ENCODE results near the gene UTP15.
A peak's percentile ranks its signal among the peaks of the same experiment; 100 is the strongest.

The UTP15 gene

DNA sequence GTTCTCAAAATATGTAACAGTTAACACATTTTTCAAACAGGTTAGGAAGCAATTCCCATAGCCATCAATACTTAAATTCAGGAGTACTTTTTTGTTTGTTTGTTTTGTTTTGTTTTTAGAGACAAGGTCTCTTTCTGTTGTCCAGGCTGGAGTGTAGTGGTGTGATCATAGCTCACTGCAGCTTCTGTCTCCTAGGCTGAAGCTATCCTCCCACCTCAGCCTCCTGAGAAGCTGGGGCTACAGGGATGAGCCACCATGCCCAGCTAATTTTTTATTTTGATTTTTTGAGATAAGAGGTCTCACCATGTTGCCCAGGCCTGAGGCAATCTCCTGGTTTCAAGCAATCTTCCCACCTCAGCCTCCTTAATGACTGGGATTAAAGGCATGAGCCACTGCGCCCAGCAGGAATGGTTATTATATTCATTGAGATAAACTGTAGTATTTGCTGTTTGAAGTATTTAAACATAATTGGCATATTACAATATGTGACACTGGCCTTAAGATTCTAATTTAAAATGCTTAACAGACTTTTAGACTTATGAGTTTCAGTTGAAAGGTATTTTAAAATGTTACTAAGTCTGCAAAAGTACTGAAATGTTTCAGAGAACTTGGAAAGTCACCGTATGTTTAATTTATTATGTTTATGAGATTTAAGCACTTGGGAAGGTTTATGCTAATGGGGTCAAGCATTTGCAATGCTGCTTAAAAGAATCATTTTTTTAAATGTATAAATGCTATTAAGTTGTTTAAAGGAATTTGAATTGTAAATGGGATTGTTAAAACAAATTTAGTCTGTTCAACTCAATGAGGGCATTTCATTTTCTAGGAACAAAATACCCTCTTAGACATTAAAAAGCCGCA is 17.0 kb downstream of the UTP15 start:
- no peak for DNase-seq

DNA sequence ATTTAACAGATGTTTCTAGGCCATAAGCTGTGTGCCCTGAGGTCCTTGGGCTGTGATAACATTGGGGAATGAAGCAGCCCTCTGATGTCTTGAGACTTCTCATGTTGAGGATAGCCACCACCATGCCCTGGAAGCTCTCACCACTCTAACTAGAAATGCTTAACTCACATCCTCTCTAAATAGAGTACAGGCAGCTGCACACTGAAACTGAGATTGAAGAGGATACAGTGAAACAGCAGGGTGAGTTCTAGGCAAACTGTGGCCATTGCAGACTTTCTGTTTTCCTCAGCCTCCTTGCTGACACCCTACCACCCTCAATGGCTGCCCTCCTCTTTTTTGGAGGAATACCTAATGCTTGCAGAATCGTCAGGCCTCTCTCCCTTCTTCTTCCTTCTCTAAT is 22.4 kb downstream of the UTP15 start:
- DNase-seq, result no peak

DNA sequence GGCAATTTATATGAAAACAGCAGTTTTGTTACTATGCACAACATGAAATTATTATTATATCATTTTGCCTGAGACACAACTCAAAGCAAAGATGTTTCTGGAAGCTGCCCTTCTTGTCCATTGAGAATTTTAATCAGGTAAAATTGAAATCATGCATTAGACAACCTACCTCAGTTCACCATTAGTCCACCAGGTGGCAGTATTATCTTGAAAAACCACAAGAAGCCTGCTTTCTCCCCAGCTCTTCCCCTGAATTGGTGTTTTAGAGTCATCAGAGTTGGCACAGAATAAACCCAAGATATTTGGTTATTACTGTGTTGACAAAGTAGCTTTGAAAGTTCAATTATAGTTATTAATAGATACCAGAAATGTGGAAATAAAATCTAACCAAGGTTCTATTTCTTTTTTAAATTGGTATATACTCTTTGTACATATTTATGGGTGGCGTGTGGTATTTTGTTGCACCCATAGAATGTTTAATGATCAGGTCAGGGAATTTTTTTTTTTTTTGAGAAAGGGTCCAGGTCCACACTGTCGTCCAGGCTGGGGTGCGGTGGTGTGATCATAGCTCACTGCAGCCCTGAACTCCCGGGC is 25.7 kb downstream of the UTP15 start:
- DNase-seq, result peak; percentile 29 to 75

GRCh38 chr5:73591698-73592501 is 26.4 kb downstream of the UTP15 start:
- DNase-seq, result no peak

DNA sequence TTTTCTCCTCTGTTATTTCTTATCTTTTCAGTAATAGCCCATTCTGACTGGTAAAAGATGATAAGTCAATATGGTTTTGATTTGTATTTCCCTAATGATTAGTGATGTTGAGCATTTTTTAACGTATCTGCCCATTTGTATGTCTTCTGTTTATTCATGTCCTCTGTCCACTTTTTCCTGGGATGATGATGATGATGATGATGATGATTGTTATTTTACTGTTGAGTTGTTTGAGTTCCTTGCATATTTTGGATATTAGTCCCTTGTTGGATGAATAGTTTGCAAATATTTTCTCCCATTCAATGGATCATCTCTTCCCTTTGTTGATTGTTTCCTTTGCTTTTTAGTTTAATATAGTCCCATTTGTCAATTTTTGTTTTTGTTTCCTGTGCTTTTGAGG is 27.0 kb downstream of the UTP15 start:
- no peak for DNase-seq

DNA sequence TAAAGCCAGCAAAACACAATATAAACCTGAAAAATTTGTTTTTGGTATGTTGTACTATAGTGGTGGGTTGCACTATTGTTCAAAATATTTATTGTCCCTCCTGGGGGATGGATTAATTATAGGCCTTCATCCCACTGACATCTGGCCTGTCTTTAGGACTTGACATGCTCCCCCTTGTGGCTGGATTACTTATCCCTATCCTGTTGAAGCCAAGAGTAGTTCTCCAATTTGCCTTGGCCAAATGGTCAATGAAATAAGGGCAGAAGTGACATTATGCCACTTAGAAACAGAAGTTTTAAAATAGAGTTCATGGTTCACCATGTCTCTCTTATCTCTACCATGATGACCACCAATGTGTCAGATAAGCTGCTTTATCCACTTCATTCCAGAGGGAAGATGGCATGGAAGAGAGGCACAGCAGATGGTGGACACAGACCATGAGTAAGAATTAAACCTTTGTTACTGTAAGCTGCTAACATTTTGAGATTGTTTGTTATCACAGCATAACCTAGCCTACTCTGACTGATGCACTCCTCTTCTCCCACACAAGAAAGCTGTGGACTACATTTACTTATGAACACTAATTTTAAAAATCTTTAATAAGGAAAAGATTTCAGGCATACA is 31.3 kb downstream of the UTP15 start:
- DNase-seq, result peak in 1 of 2 donors; percentile 15

GRCh38 chr5:73599380-73599779 is 33.8 kb downstream of the UTP15 start:
- no peak for DNase-seq

- DNase-seq, result no peak
Measured at GRCh38 chr5:73603998-73604397, 38.5 kb downstream of the UTP15 start.

GRCh38 chr5:73605223-73606087 is 39.9 kb downstream of the UTP15 start:
- DNase-seq, result no peak

- no peak for DNase-seq
Measured at GRCh38 chr5:73606206-73606753, 40.7 kb downstream of the UTP15 start.

DNA sequence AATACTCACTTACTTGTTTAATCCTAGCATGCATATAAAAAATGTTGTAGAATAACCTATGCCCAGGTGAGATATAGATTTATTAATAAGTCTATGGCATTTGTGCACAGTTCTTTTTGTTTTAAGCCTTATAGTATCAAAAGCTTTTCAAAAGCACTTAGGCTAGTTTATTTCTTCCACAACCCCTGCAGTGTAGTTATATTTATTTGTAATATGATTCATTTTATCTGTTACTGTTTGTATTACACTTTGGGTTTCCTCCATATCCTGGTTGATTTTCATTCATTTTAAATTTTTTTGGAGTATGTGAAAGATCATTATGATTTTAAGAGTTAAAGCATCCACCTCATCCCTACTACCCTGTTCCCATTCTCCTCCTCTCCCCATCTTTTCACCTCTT is 41.7 kb downstream of the UTP15 start:
- DNase-seq, result no peak

DNA sequence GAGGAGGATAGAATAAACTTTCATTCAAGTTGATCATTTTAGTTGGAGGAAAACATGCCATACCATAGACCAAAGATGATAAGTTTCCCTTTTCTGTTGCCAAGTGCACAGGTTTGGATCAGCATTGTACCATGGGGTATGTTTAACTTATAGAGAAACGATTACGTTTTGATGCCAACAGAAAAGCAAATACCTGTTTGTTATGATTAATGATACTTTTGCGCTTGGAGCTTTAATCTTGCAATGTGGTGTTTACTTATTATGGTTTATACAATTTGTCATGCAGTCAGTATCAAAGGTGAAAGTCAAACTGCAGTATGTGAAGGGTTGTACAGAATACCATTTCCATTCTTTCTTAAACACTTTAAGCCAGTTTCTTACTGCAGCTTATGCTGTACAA is 47.3 kb downstream of the UTP15 start:
- DNase-seq, result no peak

GRCh38 chr5:73615085-73615484 is 49.5 kb downstream of the UTP15 start:
- no peak for DNase-seq

GRCh38 chr5:73615947-73616346 is 50.4 kb downstream of the UTP15 start:
- DNase-seq, result no peak

DNA sequence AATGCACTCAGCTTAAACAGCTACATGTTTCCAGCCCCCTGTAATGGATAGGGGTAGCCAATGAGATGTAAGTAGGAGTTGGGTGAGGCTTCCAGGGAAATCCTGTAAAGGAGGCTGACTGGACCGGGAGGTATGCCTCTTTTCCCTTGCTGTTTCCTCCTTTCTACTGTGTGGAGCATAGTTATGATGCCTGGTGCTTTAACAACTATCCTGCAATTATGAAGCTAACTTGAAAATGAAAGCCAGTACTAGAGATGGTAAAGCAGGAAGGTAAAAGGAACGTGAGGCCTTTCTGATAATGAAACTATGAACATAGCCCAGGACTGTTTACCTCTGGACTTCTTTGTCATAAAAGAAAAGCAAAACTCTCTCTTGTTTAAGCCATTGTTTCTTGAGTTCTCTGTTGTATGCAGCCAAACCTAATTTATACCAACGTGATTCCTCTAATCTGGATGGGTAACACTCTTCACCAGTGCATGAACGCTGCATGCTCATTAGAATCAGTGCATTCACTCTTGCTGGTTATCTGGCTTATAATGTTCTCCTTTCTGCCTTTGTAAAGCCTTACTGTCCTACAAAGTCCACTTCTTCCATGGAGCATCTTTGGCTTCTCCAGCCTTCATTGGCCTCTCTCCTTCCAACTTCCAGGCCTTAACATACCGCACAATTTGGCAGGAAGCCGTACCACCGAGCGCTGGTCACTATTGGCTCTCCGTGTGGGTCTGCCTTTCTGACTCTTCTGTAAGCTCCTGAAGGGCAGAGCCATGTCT is 52.2 kb downstream of the UTP15 start:
- no peak for DNase-seq

- DNase-seq, result no peak
Measured at GRCh38 chr5:73619606-73620333, 54.2 kb downstream of the UTP15 start.

GRCh38 chr5:73620334-73620687 is 54.8 kb downstream of the UTP15 start:
- DNase-seq, result no peak

DNA sequence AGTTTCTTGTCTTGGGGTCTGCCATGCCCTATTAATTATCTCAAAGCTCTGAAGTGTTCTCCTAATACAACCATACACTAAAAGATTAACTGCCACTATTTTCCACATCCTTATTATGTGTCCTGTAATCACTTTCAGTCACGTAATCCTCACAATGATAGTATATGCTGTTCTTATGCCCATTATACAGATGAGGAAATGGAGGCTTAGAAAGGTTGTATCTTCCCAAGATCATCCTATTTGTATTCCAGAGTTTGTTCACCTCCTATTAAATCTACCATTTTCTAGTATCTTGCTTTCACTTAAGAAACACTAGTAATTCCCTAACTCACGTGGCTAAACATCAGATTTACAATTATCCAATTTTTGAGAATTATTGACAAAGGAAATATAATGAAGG is 57.5 kb downstream of the UTP15 start:
- no peak for DNase-seq

- DNase-seq, result no peak
Measured at GRCh38 chr5:73623901-73624404, 58.4 kb downstream of the UTP15 start.

- DNase-seq, result no peak
Measured at GRCh38 chr5:73624888-73625287, 59.3 kb downstream of the UTP15 start.
